Stimulated activated CD4-positive, alpha-beta T cell treated with anti-CD3 and anti-CD28 coated beads, Interleukin-2, amount 100 ng/mL, for 4 hours (primary cell): Measurements from ENCODE around the gene WIPF2.

Experiments
- DNase-seq: peaks from one replicate; pipeline ENCODE4 v3.0.0-alpha.2; 2020; ENCODE audit warnings: low read depth

The WIPF2 gene

GRCh38 chr17:40251576-40251975, 32.5 kb downstream of the WIPF2 start:
- no peak for DNase-seq

GRCh38 chr17:40253565-40253964, 34.5 kb downstream of the WIPF2 start:
- DNase-seq: no peak

GRCh38 chr17:40259505-40259904, 40.4 kb downstream of the WIPF2 start:
- no peak for DNase-seq

GRCh38 chr17:40260528-40260927, 41.4 kb downstream of the WIPF2 start:
- DNase-seq: no peak

- DNase-seq: no peak
These were observed 45.5 kb downstream of the WIPF2 start for GRCh38 chr17:40264458-40265185.

- no peak for DNase-seq
These were observed 46.2 kb downstream of the WIPF2 start for GRCh38 chr17:40265337-40265736.

- no peak for DNase-seq
These were observed 47.8 kb downstream of the WIPF2 start for GRCh38 chr17:40266882-40267281.

GRCh38 chr17:40268141-40268712, 49.1 kb downstream of the WIPF2 start:
- DNase-seq: no peak

- no peak for DNase-seq
These were observed 59.3 kb downstream of the WIPF2 start for GRCh38 chr17:40278414-40278813.

- DNase-seq: no peak
These were observed 60.3 kb downstream of the WIPF2 start for GRCh38 chr17:40279402-40279801.

- no peak for DNase-seq
These were observed 62.6 kb downstream of the WIPF2 start for GRCh38 chr17:40281663-40282062.

GRCh38 chr17:40283662-40284061, 64.6 kb downstream of the WIPF2 start:
- peak; percentile 18 for DNase-seq

GRCh38 chr17:40284085-40284713, 65.1 kb downstream of the WIPF2 start:
- no peak for DNase-seq

GRCh38 chr17:40286473-40286872, 67.4 kb downstream of the WIPF2 start:
- no peak for DNase-seq

GRCh38 chr17:40287159-40287493, 68.0 kb downstream of the WIPF2 start:
- DNase-seq: no peak

GRCh38 chr17:40287494-40288369, 68.6 kb downstream of the WIPF2 start, which contains the start of gene CDC6:
TSS of gene CDC6 (plus strand) at chr17:40287879. CDS start at chr17:40289421, 1,542 bp downstream.
- peak; percentile 97 for DNase-seq

GRCh38 chr17:40290629-40291280, 71.7 kb downstream of the WIPF2 start:
- peak; percentile 21 for DNase-seq

GRCh38 chr17:40291281-40291664, 72.2 kb downstream of the WIPF2 start:
- no peak for DNase-seq

- no peak for DNase-seq
These were observed 74.3 kb downstream of the WIPF2 start for GRCh38 chr17:40293363-40293762.

- DNase-seq: no peak
These were observed 76.7 kb downstream of the WIPF2 start for GRCh38 chr17:40295488-40296436.

- no peak for DNase-seq
These were observed 78.4 kb downstream of the WIPF2 start for GRCh38 chr17:40297511-40297910.
